ENCODE data around the gene PPP1R10. TPM values are rescaled to one million over a fixed set of nuclear protein-coding genes. Genes with fewer than 3 reads are reported as not detected.

Gene PPP1R10
- total RNA-seq, 1 donor from 2014 or later, result 68.8 TPM

DNA sequence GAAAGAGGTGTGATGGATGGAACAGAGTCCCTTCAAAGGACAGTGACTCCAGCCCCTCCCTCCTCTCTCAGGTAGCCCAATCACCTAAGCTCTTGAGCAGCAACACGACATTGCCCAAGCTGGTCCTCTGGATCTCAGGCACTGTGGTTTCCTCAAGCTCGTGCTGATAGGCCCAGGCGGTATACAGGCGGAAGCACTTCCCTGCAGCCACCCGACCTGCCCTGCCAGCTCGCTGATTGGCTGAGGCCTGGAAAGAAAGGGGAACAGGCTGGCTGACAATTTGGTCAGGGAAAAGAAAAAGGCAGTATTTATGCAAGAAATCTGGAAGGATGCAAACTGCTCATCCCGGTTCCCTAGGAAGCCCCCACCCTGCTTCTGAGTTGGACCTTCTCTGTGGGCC lies 39.5 kb upstream of the PPP1R10 start:
- intact Hi-C loops (cut with DNase I), result no loop called here
- ATAC-seq (peak; percentile 30 to 66), DNase-seq (peak; percentile 59)
- H3K27me3 ChIP-seq (ENCODE audit: low read depth), result no peaks in the 10 kb centered on the region
- no peaks in the 10 kb centered on the region for H3K9me3 ChIP-seq
- no peaks in the 10 kb centered on the region for H3K4me1 ChIP-seq
- H3K27ac ChIP-seq, result no peak overlapping the region
- TF ChIP-seq, protein P1, sequence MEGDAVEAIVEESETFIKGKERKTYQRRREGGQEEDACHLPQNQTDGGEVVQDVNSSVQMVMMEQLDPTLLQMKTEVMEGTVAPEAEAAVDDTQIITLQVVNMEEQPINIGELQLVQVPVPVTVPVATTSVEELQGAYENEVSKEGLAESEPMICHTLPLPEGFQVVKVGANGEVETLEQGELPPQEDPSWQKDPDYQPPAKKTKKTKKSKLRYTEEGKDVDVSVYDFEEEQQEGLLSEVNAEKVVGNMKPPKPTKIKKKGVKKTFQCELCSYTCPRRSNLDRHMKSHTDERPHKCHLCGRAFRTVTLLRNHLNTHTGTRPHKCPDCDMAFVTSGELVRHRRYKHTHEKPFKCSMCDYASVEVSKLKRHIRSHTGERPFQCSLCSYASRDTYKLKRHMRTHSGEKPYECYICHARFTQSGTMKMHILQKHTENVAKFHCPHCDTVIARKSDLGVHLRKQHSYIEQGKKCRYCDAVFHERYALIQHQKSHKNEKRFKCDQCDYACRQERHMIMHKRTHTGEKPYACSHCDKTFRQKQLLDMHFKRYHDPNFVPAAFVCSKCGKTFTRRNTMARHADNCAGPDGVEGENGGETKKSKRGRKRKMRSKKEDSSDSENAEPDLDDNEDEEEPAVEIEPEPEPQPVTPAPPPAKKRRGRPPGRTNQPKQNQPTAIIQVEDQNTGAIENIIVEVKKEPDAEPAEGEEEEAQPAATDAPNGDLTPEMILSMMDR (IDR thresholded peaks at IDR 0.05), result no peak
- peaks cover 100% of the 10 kb centered on the region for H3K36me3 ChIP-seq
- H3K4me3 ChIP-seq, result no peak overlapping the region

DNA sequence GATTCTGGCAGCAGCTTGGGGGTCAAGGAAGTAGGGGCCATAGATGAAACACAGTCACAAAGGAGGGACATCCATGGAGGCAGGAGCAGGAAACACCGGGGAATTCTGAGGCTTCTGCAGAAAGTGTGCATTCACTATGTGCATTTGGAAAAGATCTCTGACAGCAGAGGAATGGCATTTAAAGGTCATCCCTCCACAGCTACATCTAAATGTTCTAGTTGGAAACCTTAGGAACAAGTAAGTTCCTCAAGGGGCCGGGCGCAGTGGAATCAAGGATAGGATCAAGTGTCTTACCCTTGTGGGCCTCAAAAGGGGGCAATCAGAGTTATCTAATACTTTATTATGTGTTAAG lies 38.7 kb upstream of the PPP1R10 start:
- no peaks in the 10 kb centered on the region for H3K4me1 ChIP-seq
- no peak for DNase-seq
- peaks cover 100% of the 10 kb centered on the region for H3K36me3 ChIP-seq
- intact Hi-C loops (cut with DNase I), result no loop called here
- H3K4me3 ChIP-seq, result no peak overlapping the region
- H3K27me3 ChIP-seq (ENCODE audit: low read depth), result no peaks in the 10 kb centered on the region
- ATAC-seq, result no peak
- H3K9me3 ChIP-seq, result no peaks in the 10 kb centered on the region
- H3K27ac ChIP-seq, result no peak overlapping the region
- TF ChIP-seq, protein P1 (IDR thresholded peaks at IDR 0.05), result no peak

DNA sequence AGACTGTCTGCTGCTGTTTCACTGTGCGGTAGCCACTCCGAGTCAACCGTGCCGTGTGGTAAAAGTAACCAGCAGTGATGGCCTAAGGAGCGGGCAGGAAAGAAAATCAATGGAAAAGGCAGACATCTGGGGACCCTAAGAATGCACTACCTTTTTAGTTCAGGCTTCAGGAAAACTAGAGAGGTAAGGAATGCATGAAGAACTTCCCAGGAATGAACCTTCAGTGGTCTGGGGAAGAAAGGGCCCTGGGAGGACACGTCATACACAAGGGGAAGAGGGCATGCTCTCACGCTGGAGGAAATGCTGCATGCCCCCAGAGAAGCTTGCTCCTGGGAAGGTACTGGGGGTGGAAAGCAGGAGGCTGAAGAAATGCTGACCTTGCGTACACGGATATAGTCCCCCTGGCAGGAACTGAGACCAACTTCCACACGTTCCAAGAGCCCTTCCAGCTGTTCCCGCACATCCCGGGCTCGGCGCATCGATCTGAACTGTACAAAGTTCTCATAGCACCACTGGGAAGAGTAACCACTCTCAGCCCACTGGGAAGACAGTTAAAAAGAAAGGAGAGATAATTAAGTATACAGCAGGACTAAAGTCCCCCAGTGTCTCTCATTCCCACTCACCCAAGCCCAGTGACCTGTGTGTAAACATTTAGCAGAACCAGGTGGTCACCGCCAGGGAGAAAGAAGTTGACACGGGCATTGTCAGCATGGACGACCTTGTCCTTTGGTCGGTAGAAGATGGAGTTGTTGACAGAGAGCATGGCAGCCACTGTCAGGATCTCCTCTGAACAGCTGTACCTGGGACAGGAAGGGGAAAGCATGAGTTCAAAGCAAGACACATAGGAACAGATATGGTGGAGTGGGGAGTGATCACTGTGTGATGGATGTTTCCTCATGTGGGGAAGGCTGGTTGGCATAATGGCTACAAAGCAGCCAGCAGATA lies 38.0 kb upstream of the PPP1R10 start:
- DNase-seq, result no peak
- no peak for ATAC-seq
- TF ChIP-seq, protein P1 (IDR thresholded peaks at IDR 0.05), result no peak
- H3K4me3 ChIP-seq, result no peak overlapping the region
- H3K4me1 ChIP-seq, result no peaks in the 10 kb centered on the region
- H3K27ac ChIP-seq, result no peak overlapping the region
- H3K36me3 ChIP-seq, result peaks cover 94% of the 10 kb centered on the region
- H3K27me3 ChIP-seq (ENCODE audit: low read depth), result no peaks in the 10 kb centered on the region
- intact Hi-C loops (cut with DNase I), result no loop called here
- H3K9me3 ChIP-seq, result no peaks in the 10 kb centered on the region

DNA sequence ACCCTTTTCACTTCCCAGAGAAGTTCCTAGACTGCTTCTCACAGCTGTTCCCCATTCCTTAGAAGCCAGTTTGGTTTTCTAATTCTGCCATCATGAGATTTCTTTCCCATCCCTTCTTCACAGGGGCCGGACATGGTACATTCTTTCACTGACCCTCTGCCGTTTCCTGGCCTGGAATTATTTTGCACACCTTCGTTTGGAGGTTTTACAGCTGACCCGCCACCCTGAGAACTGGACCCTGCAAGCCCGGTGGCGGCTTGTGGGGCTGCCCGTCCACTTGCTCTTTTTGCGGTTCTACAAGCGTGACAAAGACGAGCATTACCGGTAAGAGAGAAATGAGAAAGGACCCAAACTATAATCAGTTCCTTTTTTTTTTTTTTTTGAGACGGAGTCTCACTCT lies 34.1 kb upstream of the PPP1R10 start:
- Histone ChIP-seq H3K4me1 (peaks cover 14% of the 10 kb centered on the region), H3K27ac (no peak overlapping the region), H3K9me3 (no peaks in the 10 kb centered on the region), H3K4me3 (no peak overlapping the region), H3K36me3 (peaks cover 54% of the 10 kb centered on the region), H3K27me3 (ENCODE audit: low read depth) (no peaks in the 10 kb centered on the region)
- ATAC-seq (no peak), DNase-seq (no peak)
- intact Hi-C loops (cut with DNase I), result no loop called here
- TF ChIP-seq, protein P1 (IDR thresholded peaks at IDR 0.05), result no peak

DNA sequence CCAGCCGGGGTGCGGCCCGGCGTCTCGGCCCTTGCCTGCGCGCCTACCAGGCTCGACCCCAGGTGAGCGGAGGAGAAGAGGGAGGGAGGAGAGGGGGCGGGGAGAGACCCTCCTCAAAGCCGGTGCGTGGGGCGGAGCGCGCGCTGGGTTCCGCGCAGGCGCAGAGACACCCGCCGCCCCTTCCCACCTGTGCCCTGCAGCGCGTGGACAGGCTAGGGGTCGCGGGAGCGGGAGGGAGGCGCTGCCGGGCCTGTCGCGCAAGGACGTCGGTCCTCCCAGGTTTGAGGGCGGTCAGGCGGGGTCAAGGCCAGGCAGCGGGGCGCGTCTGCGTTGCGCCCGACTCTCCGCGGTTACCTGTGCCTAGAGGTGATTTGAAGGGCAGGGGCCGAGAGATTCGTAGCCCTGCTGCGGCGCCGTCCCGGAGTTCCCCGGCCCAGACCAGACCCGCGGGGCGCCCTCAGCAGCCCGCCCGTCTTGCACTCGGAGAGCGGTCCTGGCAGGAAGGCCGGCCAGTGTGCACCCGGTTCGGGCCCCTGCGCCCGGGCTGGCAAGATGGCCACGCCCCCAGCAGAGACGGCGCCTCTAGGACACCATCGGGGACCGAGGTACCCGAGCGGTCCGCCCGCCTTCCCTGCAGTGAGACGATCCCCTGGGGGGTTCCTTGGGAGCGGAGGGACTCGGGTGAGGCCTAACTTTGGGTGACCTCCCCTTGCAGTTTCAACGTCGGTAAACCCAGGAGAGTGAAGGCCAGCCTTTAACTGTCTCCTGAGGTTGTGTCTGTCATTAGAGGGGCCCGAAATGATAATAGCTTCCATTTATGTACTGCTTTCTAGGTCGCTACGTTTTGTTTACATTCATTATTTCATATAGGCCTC lies 30.4 kb upstream of the PPP1R10 start:
- peak; percentile 89 for DNase-seq
- Histone ChIP-seq H3K27me3 (ENCODE audit: low read depth) (no peaks in the 10 kb centered on the region), H3K4me3 (peak overlapping the region; percentile 95), H3K27ac (peak overlapping the region; percentile 89), H3K36me3 (peaks cover 36% of the 10 kb centered on the region), H3K4me1 (peaks cover 16% of the 10 kb centered on the region), H3K9me3 (no peaks in the 10 kb centered on the region)
- ATAC-seq, result peak; percentile 92 to 93
- TF ChIP-seq, protein P1 (IDR thresholded peaks at IDR 0.05), result no peak
- intact Hi-C loops (cut with DNase I), result no loop called here
